ENCODE results near the gene C2CD4B. TPM values are rescaled to one million over a fixed set of nuclear protein-coding genes. Genes with fewer than 3 reads are reported as not detected.

The C2CD4B gene
- total RNA-seq, 1 donor = not detected

DNA sequence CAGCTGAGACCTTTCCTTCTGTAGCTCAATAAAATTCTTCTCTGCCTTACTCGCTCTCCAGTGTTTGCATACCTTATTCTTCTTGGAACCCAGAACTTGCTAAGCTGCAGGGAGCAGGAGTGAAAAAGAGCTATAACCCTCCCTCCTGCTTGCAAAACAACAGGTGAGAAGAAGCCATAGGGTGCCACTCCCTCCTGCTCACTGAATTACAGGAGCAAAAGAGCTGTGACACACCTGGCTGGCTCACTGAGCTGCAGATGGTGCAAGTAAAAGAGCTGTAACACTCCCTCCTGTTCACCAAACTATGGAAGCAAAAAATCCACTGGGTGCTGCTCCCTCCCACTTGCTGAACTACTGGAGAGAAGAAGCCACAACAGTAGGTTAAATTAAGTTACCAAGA, 44.2 kb upstream of the C2CD4B start:
- Histone ChIP-seq H2AFZ (ENCODE audit: low read length) (no peak overlapping the region), H3K4me3 (ENCODE audit: insufficient read depth, low read length) (no peak overlapping the region), H3K4me2 (ENCODE audit: insufficient read depth, low read length) (no peak overlapping the region), H3K4me1 (ENCODE audit: insufficient read depth, low read length) (no peaks in the 10 kb centered on the region), H3K79me2 (ENCODE audit: insufficient read depth, low read length) (no peaks in the 10 kb centered on the region), H3K36me3 (ENCODE audit: insufficient read depth, low read length) (no peaks in the 10 kb centered on the region), H3K9me3 (ENCODE audit: low read depth, low read length) (peaks cover 1% of the 10 kb centered on the region), H3K27me3 (ENCODE audit: insufficient read depth, low read length) (peaks cover 4% of the 10 kb centered on the region), H4K20me1 (ENCODE audit: insufficient read depth, low read length) (no peaks in the 10 kb centered on the region), H3K27ac (ENCODE audit: low read depth, low read length) (no peak overlapping the region)
- TF ChIP-seq, protein P1, sequence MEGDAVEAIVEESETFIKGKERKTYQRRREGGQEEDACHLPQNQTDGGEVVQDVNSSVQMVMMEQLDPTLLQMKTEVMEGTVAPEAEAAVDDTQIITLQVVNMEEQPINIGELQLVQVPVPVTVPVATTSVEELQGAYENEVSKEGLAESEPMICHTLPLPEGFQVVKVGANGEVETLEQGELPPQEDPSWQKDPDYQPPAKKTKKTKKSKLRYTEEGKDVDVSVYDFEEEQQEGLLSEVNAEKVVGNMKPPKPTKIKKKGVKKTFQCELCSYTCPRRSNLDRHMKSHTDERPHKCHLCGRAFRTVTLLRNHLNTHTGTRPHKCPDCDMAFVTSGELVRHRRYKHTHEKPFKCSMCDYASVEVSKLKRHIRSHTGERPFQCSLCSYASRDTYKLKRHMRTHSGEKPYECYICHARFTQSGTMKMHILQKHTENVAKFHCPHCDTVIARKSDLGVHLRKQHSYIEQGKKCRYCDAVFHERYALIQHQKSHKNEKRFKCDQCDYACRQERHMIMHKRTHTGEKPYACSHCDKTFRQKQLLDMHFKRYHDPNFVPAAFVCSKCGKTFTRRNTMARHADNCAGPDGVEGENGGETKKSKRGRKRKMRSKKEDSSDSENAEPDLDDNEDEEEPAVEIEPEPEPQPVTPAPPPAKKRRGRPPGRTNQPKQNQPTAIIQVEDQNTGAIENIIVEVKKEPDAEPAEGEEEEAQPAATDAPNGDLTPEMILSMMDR (IDR thresholded peaks at IDR 0.05; ENCODE audit: extremely low read depth, low read depth, low read length) = no peak
- DNase-seq (ENCODE audit: insufficient read length, low spot score, missing footprints) = no peak

DNA sequence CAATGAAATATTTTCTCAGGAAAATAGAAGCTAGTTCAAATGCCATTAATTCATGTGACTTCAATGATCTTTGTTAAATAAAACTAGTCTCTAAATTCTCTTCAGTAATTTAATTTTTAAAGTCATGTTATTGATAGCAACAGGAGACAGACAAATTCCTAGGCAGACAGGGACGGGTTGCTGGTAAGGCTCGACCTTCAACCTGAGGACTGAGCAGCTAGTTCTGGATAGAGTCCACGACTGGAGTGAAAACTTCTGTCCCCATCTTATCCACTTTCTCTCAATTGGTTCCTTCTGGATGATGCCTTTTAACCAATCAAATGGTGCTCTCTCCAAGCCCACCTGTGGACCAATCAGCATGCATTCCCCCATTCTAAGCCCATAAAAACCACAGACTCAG, 43.8 kb upstream of the C2CD4B start:
- H3K4me3 ChIP-seq (ENCODE audit: insufficient read depth, low read length) = no peak overlapping the region
- H3K4me1 ChIP-seq (ENCODE audit: insufficient read depth, low read length) = no peaks in the 10 kb centered on the region
- peaks cover 4% of the 10 kb centered on the region for H3K27me3 ChIP-seq (ENCODE audit: insufficient read depth, low read length)
- H3K4me2 ChIP-seq (ENCODE audit: insufficient read depth, low read length) = no peak overlapping the region
- TF ChIP-seq, protein P1 (IDR thresholded peaks at IDR 0.05; ENCODE audit: extremely low read depth, low read depth, low read length) = no peak
- H4K20me1 ChIP-seq (ENCODE audit: insufficient read depth, low read length) = no peaks in the 10 kb centered on the region
- no peak overlapping the region for H3K27ac ChIP-seq (ENCODE audit: low read depth, low read length)
- H3K9me3 ChIP-seq (ENCODE audit: low read depth, low read length) = peaks cover 1% of the 10 kb centered on the region
- H2AFZ ChIP-seq (ENCODE audit: low read length) = no peak overlapping the region
- no peaks in the 10 kb centered on the region for H3K79me2 ChIP-seq (ENCODE audit: insufficient read depth, low read length)
- H3K36me3 ChIP-seq (ENCODE audit: insufficient read depth, low read length) = no peaks in the 10 kb centered on the region
- no peak for DNase-seq (ENCODE audit: insufficient read length, low spot score, missing footprints)

DNA sequence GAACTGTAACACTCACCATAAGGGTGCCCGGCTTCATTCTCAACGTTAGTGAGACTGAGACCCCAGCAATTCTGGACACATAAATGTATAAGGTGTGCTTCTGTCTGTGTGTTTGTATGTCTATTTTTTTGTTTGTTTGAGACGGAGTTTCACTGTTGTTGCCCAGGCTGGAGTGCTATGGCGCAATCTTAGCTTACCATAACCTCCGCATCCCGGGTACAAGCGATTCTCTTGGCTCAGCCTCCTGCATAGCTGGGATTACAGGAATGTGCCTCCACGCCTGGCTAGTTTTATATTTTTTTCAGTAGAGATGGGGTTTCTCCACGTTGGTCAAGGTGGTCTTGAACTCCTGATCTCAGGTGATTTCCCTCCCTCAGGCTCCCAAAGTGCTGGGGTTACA, 43.3 kb upstream of the C2CD4B start:
- no peak overlapping the region for H3K4me3 ChIP-seq (ENCODE audit: insufficient read depth, low read length)
- DNase-seq (ENCODE audit: insufficient read length, low spot score, missing footprints) = no peak
- H3K4me2 ChIP-seq (ENCODE audit: insufficient read depth, low read length) = no peak overlapping the region
- peaks cover 1% of the 10 kb centered on the region for H3K9me3 ChIP-seq (ENCODE audit: low read depth, low read length)
- H2AFZ ChIP-seq (ENCODE audit: low read length) = no peak overlapping the region
- H3K36me3 ChIP-seq (ENCODE audit: insufficient read depth, low read length) = no peaks in the 10 kb centered on the region
- no peaks in the 10 kb centered on the region for H3K79me2 ChIP-seq (ENCODE audit: insufficient read depth, low read length)
- no peaks in the 10 kb centered on the region for H4K20me1 ChIP-seq (ENCODE audit: insufficient read depth, low read length)
- H3K27me3 ChIP-seq (ENCODE audit: insufficient read depth, low read length) = peaks cover 4% of the 10 kb centered on the region
- TF ChIP-seq, protein P1 (IDR thresholded peaks at IDR 0.05; ENCODE audit: extremely low read depth, low read depth, low read length) = no peak
- H3K4me1 ChIP-seq (ENCODE audit: insufficient read depth, low read length) = no peaks in the 10 kb centered on the region
- H3K27ac ChIP-seq (ENCODE audit: low read depth, low read length) = no peak overlapping the region

DNA sequence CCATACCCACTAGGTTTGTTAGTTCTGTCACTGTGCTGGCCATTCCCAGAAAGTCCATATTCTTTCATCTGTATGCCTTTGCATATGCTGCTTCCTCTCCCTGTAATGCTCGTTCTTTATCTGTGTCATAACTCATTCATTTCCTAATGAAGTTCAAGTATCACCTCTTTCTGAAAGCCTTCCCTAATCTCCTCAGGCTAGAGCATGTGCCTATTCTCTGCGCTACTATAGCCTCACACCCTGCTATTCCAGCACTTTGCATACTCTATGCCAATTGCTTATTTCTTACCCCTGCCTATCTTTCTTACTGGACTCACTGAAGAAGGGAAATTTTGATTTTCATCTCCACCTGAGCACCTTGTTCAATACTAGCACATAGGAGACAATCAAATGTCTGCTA, 25.6 kb upstream of the C2CD4B start:
- Histone ChIP-seq H3K27ac (ENCODE audit: low read depth, low read length) (no peak overlapping the region), H4K20me1 (ENCODE audit: insufficient read depth, low read length) (no peaks in the 10 kb centered on the region), H3K4me1 (ENCODE audit: insufficient read depth, low read length) (no peaks in the 10 kb centered on the region), H2AFZ (ENCODE audit: low read length) (no peak overlapping the region), H3K9me3 (ENCODE audit: low read depth, low read length) (no peaks in the 10 kb centered on the region), H3K4me3 (ENCODE audit: insufficient read depth, low read length) (no peak overlapping the region), H3K4me2 (ENCODE audit: insufficient read depth, low read length) (no peak overlapping the region), H3K36me3 (ENCODE audit: insufficient read depth, low read length) (no peaks in the 10 kb centered on the region), H3K27me3 (ENCODE audit: insufficient read depth, low read length) (peaks cover 40% of the 10 kb centered on the region), H3K79me2 (ENCODE audit: insufficient read depth, low read length) (no peaks in the 10 kb centered on the region)
- no peak for DNase-seq (ENCODE audit: insufficient read length, low spot score, missing footprints)
- TF ChIP-seq, protein P1 (IDR thresholded peaks at IDR 0.05; ENCODE audit: extremely low read depth, low read depth, low read length) = no peak

Measured in osteoblast (primary cell).